ENCODE data around the gene CD109. TPM values are rescaled to one million over a fixed set of nuclear protein-coding genes. Genes with fewer than 3 reads are reported as not detected.
"Not testable (repeated sequence)": the region's sequence is repeated elsewhere in the genome, so short reads cannot be mapped to it uniquely, and the experiment has no call there.

CD109 gene
- total RNA-seq, 4 donors from 2014 or later: 13.4 to 29.3 (median 20.2) TPM

- no peak for DNase-seq (ENCODE audit: low spot score)
- no peak for ATAC-seq (ENCODE audit: low FRiP score)
- TF ChIP-seq, protein P1, sequence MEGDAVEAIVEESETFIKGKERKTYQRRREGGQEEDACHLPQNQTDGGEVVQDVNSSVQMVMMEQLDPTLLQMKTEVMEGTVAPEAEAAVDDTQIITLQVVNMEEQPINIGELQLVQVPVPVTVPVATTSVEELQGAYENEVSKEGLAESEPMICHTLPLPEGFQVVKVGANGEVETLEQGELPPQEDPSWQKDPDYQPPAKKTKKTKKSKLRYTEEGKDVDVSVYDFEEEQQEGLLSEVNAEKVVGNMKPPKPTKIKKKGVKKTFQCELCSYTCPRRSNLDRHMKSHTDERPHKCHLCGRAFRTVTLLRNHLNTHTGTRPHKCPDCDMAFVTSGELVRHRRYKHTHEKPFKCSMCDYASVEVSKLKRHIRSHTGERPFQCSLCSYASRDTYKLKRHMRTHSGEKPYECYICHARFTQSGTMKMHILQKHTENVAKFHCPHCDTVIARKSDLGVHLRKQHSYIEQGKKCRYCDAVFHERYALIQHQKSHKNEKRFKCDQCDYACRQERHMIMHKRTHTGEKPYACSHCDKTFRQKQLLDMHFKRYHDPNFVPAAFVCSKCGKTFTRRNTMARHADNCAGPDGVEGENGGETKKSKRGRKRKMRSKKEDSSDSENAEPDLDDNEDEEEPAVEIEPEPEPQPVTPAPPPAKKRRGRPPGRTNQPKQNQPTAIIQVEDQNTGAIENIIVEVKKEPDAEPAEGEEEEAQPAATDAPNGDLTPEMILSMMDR (IDR thresholded peaks at IDR 0.05): no peak
Measured at GRCh38 chr6:73801652-73802268, 105.8 kb downstream of the CD109 start.

GRCh38 chr6:73802366-73802765, 106.4 kb downstream of the CD109 start:
- TF ChIP-seq, protein P1 (IDR thresholded peaks at IDR 0.05): no peak
- ATAC-seq (ENCODE audit: low FRiP score) (no peak), DNase-seq (ENCODE audit: low spot score) (no peak)

DNA sequence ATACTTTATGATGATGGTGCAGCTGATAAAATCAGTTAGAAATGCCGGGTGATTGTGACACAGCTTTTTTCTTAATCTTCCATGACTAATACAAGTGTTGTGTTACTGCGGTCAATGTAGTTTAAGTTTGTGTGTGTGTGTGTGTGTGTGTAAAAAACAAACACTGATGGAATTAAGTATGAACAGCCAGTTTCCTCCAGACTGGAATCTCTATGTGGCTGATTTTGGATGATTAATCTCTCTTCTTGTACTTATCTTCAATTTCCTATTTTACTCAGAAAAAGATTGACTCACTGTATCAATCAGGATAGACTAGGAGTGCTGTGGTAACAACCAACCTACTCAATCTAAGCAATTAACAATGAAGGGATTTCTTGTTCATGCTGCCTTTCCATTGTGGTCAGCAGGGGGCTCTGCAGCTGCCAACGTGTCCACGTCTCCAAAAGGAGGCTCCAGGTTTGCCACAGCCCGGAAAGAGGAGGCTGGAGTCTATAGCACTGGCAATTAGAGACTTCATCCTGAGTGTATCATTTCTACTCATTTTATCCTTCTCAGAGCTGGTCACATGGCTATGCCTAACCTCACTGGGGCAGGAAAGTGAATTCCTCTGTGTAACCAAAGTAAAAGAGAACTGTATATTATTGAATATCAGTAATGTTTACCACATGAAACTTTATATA, 107.7 kb downstream of the CD109 start:
- TF ChIP-seq, protein P1 (IDR thresholded peaks at IDR 0.05): no peak
- no peak for ATAC-seq (ENCODE audit: low FRiP score)
- no peak for DNase-seq (ENCODE audit: low spot score)

DNA sequence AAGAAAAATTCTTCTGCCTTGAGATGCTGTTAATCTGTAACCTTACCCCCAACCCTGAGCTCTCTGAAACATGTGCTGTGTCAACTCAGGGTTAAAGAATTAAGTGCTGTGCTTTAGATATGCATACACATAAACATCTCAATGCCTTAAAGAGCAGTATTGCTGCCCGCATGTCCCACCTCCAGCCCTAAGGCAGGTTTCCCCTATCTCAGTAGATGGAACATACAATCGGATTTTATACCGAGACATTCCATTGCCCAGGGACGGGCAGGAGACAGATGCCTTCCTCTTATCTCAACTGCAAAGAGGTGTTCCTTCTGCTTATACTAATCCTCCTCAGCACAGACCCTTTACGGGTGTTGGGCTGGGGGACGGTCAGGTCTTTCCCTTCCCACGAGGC, 109.2 kb downstream of the CD109 start:
- not testable (repeated sequence) for DNase-seq (ENCODE audit: low spot score); ATAC-seq (ENCODE audit: low FRiP score)

DNA sequence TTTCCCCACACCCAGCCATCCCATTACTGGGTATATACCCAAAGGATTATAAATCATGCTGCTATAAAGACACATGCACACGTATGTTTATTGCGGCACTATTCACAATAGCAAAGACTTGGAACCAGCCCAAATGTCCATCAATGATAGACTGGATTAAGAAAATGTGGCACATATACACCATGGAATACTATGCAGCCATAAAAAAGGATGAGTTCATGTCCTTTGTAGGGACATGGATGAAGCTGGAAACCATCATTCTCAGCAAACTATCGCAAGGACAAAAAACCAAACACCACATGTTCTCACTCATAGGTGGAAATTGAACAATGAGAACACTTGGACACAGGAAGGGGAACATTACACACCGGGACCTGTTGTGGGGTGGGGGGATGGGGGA, 110.0 kb downstream of the CD109 start:
- not testable (repeated sequence) for DNase-seq (ENCODE audit: low spot score)

GRCh38 chr6:73811706-73812105, 115.7 kb downstream of the CD109 start:
- ATAC-seq (ENCODE audit: low FRiP score): no peak
- no peak for DNase-seq (ENCODE audit: low spot score)
- TF ChIP-seq, protein P1 (IDR thresholded peaks at IDR 0.05): no peak

More for the DNA sequence above, 110.0 kb downstream of the CD109 start:
- ATAC-seq (ENCODE audit: low FRiP score): not testable (repeated sequence)

- TF ChIP-seq, protein P1 (IDR thresholded peaks at IDR 0.05): no peak
- ATAC-seq (ENCODE audit: low FRiP score) (no peak), DNase-seq (ENCODE audit: low spot score) (no peak)
Measured at GRCh38 chr6:73817253-73817652, 121.2 kb downstream of the CD109 start.

- no peak for DNase-seq (ENCODE audit: low spot score)
- TF ChIP-seq, protein P1 (IDR thresholded peaks at IDR 0.05): no peak
- ATAC-seq (ENCODE audit: low FRiP score): no peak
Measured at GRCh38 chr6:73823046-73823735, 127.2 kb downstream of the CD109 start.
